Measurements from ENCODE around the gene BTBD2. TPM values are rescaled to one million over a fixed set of nuclear protein-coding genes. Genes with fewer than 3 reads are reported as not detected.
"Not testable (repeated sequence)": the region's sequence is repeated elsewhere in the genome, so short reads cannot be mapped to it uniquely, and the experiment has no call there.

The BTBD2 gene
- total RNA-seq, 2 donors from 2014 or later = 44.2 to 56.0 TPM

DNA sequence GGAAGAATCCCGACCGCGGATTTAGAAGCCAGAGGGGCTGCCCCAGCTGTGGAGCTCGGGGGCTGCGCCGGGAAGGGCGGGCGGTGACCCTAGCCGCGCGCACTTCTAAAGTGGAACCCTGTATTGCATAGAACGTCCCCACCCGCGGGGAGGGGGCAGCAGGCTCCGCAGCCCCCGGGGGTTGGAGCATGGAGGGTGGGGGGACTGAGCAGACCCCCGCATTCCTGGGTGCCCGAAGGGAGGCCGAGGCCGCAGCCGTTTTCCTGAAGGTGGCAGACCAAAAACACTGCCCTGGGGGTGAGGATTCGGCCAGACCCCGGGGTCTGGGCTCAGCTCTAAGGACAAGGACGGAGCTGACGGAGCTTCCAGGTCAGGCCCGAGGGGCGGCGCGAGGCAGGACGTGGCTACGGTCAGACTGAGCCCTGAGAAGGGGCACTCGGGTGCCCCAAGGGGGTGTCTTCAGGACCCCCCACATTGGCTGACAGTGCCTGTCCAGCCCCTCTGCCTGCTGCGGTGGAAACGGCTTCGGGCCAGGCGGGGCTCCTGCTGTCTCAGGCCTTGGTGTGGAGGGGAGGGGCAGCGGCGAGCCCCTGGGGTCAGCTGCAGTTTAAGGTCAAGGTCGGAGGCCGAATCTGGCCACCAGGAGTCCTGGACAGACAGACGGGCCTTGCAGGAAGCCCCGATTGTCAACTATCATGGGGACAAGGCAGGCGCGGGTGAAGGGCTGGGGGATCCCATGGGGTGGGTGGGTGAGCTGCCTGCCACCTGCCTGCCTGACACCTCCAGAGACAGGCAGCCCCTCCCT is 23.0 kb upstream of the BTBD2 start:
- H3K4me3 Mint-ChIP-seq = no peak overlapping the region
- H3K27me3 Mint-ChIP-seq = no peaks in the 10 kb centered on the region
- H3K9me3 Mint-ChIP-seq = no peaks in the 10 kb centered on the region
- H3K27ac Mint-ChIP-seq = no peak overlapping the region
- H3K4me1 Mint-ChIP-seq = peaks cover 4% of the 10 kb centered on the region
- peaks cover 46% of the 10 kb centered on the region for H3K36me3 Mint-ChIP-seq (ENCODE audit: low read depth)
- no peak for ATAC-seq (replicated peaks)

DNA sequence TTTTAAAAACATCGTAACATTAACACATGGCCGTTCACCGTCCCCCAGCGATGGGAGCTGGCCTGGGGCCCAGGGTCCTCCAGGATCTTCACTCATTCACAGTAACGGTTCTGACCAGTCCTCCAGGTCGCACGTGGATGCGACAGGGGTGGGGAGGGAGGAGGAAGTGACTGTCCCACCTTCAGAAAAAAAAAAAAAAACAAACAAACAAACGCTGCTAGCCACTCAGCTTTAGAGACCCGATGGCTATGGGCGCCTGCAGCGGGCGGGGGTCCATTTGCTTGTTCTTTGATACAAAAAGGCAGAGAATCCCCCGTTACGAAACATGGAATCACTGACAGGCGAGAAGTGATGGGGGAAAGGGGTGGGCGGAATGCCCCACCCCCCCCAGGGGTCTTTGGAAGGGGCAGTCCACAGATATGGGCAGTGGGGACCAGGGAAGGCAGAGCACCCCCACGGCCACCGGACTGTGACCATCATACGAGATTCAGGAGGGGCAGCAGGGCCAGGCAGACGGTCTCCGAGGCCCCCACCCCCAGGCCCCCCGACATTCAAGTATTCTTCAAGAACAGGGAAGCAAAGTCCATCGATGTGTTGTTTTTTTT is 22.2 kb upstream of the BTBD2 start:
- no peaks in the 10 kb centered on the region for H3K9me3 Mint-ChIP-seq
- no peak overlapping the region for H3K4me3 Mint-ChIP-seq
- peaks cover 39% of the 10 kb centered on the region for H3K36me3 Mint-ChIP-seq (ENCODE audit: low read depth)
- H3K27ac Mint-ChIP-seq = no peak overlapping the region
- no peak for ATAC-seq (replicated peaks)
- H3K27me3 Mint-ChIP-seq = no peaks in the 10 kb centered on the region
- peaks cover 9% of the 10 kb centered on the region for H3K4me1 Mint-ChIP-seq

DNA sequence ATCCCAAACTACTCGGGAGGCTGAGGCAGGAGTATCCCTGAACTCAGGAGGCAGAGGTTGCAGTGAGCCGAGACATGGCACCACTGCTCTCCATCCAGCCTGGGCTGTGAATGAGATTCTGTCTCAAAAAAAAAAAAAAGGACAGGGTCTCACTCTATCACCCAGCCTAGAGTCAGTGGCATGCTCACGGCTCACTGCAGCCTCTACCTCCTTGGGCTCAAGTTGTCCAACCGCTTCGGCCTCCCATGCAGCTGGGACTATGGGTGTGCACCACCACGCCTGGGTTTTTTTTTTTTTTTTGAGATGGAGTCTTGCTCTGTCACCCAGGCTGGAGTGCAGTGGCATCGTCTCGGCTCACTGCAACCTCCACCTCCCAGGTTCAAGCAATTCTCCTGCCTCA is 20.9 kb upstream of the BTBD2 start:
- ATAC-seq (replicated peaks) = no peak
- Mint-ChIP-seq H3K27ac (no peak overlapping the region), H3K4me3 (no peak overlapping the region), H3K36me3 (ENCODE audit: low read depth) (peaks cover 28% of the 10 kb centered on the region), H3K4me1 (peaks cover 17% of the 10 kb centered on the region), H3K27me3 (no peaks in the 10 kb centered on the region), H3K9me3 (no peaks in the 10 kb centered on the region)

DNA sequence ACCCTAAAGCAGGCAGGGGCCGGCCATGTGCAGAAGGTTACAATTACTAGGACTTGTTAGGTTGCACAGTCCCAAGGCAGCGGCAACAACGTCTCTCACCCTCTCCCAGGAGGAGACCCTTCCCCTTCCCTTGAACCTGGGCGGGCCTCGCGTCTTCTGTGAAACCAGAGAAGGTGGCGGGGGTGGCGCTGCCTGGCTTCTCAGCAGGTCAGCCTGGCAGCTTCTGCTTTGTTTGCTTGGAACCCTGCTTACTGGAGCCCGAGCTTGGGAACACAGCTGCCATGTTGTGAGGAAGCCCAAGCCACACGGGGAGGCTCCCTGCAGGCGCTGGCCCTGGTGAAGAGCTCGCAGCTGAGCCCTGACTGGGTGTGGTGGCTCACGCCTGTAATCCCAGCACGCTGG is 20.1 kb upstream of the BTBD2 start:
- no peak for ATAC-seq (replicated peaks)
- Mint-ChIP-seq H3K27ac (no peak overlapping the region), H3K9me3 (no peaks in the 10 kb centered on the region), H3K4me3 (no peak overlapping the region), H3K36me3 (ENCODE audit: low read depth) (peaks cover 20% of the 10 kb centered on the region), H3K27me3 (no peaks in the 10 kb centered on the region), H3K4me1 (peaks cover 17% of the 10 kb centered on the region)

DNA sequence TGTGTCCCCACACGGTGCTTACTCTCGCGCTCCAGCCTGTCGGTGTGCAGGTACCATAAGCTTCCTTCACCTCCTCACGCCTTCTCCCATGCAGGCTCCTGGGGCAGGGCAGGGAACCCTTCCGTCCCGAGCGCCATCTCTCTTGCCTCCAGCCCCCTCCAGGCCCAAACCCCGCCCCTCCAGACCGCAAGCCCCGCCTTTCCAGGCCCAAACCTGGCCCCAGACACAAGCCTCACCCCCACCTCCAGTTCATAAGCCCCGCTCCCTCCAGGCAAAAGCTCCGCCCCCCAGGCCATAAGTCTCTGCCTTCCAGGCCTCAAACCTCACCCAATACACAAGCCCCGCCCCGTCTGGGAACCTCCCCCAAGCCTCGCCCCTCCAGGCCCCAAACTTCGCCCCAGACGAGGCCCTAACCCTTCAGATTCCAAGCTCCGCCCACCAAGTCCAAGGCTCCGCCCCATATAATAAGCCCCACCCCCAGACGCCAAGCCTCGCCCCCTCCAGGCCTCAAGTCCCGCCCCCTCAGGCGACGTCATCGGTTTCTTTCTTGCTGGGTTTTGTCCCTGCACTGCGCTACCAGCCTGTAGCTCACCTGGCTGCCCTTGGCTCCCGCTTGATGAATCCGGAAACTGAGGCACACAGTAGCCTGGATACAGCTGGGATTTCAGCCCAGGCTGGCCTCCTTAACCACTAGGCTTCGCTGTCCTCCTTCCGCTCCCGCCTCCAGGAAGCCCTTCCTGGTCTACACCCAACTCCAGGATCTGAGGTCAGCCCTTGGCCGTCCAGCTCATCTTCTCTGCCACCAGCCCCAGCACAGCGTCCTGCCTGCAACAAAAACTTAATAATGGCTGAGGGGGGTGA is 19.4 kb upstream of the BTBD2 start:
- Mint-ChIP-seq H3K4me3 (no peak overlapping the region), H3K9me3 (no peaks in the 10 kb centered on the region), H3K27me3 (no peaks in the 10 kb centered on the region), H3K36me3 (ENCODE audit: low read depth) (peaks cover 15% of the 10 kb centered on the region), H3K27ac (no peak overlapping the region), H3K4me1 (peaks cover 17% of the 10 kb centered on the region)
- ATAC-seq (replicated peaks) = peak; percentile 25

DNA sequence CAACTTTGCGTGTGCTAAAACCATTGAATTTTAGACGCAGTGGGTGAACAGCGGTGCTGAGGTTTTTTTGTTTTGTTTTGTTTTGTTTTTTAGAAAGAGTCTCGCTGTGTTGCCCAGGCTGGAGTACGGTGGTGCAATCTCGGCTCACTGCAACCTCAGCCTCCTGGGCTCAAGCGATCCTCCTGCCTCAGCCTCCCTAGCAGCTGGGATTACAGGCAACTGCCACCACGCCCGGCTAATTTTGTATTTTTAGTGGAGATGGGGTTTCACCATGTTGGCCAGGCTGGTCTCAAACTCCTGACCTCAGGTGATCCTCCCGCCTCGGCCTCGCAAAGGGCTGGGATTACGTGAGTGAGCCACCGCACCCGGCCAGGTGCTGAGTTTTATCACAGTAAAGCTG is 18.7 kb upstream of the BTBD2 start:
- Mint-ChIP-seq H3K4me1 (peaks cover 17% of the 10 kb centered on the region), H3K36me3 (ENCODE audit: low read depth) (peaks cover 11% of the 10 kb centered on the region)
- H3K27me3 Mint-ChIP-seq; H3K27ac Mint-ChIP-seq; ATAC-seq (replicated peaks); H3K9me3 Mint-ChIP-seq; H3K4me3 Mint-ChIP-seq: not testable (repeated sequence)

DNA sequence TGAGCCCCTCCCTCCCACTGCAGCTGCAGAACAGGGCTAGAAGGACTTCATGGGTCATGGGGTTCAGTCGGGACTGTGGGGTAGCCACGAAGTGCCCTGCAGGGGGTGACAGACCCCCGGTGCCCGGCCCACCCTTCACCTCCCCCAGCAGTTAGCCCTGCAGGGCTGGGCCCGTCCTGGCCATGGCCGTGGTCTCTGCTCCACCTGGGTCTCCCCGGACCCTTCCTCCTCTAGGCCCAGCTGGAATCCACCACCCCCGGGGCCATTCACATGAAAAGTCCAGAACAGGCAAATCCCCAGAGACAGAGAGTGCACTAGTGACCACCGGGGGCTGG is 18.3 kb upstream of the BTBD2 start:
- Mint-ChIP-seq H3K9me3 (no peaks in the 10 kb centered on the region), H3K4me3 (no peak overlapping the region), H3K4me1 (peaks cover 17% of the 10 kb centered on the region), H3K36me3 (ENCODE audit: low read depth) (peaks cover 7% of the 10 kb centered on the region), H3K27ac (no peak overlapping the region), H3K27me3 (no peaks in the 10 kb centered on the region)
- ATAC-seq (replicated peaks) = no peak

DNA sequence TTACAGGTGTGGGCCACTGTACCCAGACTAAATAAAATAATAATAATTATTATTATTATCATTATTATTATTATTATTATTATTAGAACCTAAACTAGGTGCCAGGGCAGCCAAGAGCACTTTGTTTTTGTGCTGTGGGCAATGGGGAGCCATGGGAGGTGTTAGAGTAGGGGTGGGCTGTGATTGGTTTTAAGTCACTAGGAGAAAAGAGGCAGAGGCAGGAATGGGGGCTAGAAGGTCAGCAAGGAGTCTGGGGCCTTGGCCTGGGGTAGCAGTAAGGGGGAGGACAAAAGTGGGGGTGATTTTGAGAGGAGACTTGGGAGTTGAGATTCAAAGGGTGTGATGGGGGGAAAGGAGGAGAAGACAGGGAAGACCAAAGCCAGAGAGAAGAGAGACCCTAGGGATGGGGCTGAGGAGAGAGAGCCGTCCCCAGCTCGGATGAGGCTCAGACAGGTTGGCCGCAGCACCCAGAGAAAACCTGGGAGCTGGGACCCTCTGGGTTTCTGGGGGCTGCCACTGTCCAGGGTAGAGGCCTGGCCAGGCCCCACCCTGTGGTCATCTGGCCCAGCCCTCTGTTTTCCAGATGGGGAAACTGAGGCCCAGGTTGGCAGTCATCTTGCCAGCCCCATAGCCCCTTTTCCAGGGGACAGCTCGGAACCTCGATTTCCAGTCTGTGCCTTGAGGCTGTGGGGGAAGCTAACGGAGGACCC is 17.8 kb upstream of the BTBD2 start:
- no peak for ATAC-seq (replicated peaks)
- peak overlapping the region; percentile 81 for H3K4me3 Mint-ChIP-seq
- H3K4me1 Mint-ChIP-seq = peaks cover 17% of the 10 kb centered on the region
- peaks cover 7% of the 10 kb centered on the region for H3K36me3 Mint-ChIP-seq (ENCODE audit: low read depth)
- H3K27me3 Mint-ChIP-seq = no peaks in the 10 kb centered on the region
- H3K27ac Mint-ChIP-seq = peak overlapping the region; percentile 87
- no peaks in the 10 kb centered on the region for H3K9me3 Mint-ChIP-seq

DNA sequence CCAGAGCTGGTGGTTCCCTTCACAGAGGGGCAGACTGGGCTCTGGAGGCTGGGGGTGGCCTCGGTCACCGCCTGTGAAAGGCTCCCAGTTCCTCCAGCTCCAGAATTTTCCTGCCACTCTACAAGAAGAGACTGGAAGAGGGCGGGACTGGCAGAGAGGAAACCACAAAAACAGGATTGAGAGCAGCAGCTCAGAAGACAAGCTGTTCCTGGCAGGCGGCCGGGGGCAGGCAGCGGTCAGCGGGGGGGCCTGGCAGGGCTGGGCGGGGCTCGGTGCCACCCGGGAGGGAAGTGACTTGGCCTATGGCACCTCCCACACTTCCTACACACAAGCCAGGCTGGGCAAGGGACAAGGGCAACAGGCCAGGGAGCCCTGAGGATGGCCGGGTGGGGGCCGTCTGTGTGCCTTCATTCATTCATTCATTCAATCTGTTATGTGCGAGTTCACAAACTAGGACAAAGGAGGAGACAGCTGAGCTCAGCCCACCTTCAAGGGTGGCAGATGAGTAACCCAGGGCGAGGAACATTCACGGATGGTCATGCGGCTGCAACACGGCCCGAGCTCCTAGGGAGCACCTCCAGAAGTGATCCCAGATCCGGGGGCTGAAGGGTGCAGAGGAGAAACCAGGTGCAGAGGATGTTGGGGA is 16.9 kb upstream of the BTBD2 start:
- Mint-ChIP-seq H3K36me3 (ENCODE audit: low read depth) (no peaks in the 10 kb centered on the region), H3K27ac (peak overlapping the region; percentile 87), H3K9me3 (no peaks in the 10 kb centered on the region), H3K4me3 (peak overlapping the region; percentile 81), H3K4me1 (peaks cover 17% of the 10 kb centered on the region), H3K27me3 (no peaks in the 10 kb centered on the region)
- ATAC-seq (replicated peaks) = peak; percentile 83

DNA sequence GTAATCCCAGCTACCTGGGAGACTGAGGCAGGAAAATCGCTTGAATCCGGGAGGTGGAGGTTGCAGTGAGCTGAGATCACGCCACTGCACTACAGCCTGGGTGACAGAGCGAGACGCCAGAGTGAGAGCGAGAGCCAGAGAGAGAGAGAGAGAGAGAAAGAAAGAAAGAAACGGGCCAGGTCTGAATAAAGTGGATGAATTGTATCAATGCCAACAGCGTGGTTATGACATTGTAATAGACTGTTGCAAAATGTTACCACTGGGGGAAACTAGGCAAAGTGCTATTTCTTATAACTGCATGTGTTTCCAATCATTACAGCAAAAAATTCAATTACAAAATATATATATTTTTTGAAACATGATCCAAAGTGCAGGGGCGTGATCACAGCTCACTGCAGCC is 11.8 kb upstream of the BTBD2 start:
- H3K9me3 Mint-ChIP-seq = no peaks in the 10 kb centered on the region
- H3K36me3 Mint-ChIP-seq (ENCODE audit: low read depth) = no peaks in the 10 kb centered on the region
- H3K4me3 Mint-ChIP-seq = no peak overlapping the region
- H3K27me3 Mint-ChIP-seq = no peaks in the 10 kb centered on the region
- H3K27ac Mint-ChIP-seq = no peak overlapping the region
- ATAC-seq (replicated peaks) = no peak
- peaks cover 4% of the 10 kb centered on the region for H3K4me1 Mint-ChIP-seq

DNA sequence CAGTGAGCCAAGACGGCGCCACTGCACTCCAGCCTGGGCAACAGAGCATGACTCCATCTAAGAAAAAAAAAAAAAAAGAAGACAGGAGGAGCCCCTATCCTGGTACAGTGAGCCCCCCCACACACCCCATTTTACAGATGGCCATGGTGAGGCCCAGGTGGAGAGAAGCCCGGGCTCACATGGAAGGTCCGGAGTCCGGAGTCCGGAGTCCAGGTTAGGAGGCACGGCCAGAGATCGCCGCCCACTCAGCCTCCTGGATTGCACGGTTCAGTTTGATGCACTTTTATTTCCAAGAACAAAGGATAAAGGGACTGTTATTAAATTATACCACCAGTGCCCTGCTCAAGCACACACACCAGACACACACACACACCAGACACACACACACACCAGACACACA is 11.3 kb upstream of the BTBD2 start:
- ATAC-seq (replicated peaks) = no peak
- Mint-ChIP-seq H3K9me3 (no peaks in the 10 kb centered on the region), H3K36me3 (ENCODE audit: low read depth) (no peaks in the 10 kb centered on the region), H3K4me1 (no peaks in the 10 kb centered on the region), H3K4me3 (no peak overlapping the region), H3K27me3 (no peaks in the 10 kb centered on the region), H3K27ac (no peak overlapping the region)

DNA sequence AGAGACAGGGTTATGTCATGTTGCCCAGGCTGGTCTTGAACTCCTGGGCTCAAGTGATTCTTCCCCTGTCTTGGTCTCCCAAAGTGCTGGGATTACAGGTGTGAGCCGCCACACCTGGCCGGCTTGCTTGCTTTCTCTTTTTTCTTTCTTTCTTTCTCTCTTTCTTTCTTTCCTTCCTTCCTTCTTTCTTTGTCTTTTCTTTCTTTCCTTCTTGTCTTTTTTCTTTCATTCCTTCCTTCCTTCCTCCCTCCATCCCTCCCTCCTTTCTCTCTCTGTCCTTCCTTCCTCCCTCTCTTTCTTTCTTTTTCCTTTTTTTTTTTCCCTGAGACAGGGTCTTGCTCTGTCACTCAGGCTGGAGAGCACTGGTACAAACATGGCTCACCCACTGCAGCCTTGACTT is 6.8 kb upstream of the BTBD2 start:
- H3K27ac Mint-ChIP-seq = no peak overlapping the region
- no peaks in the 10 kb centered on the region for H3K36me3 Mint-ChIP-seq (ENCODE audit: low read depth)
- H3K4me3 Mint-ChIP-seq = no peak overlapping the region
- no peaks in the 10 kb centered on the region for H3K9me3 Mint-ChIP-seq
- ATAC-seq (replicated peaks) = no peak
- no peaks in the 10 kb centered on the region for H3K27me3 Mint-ChIP-seq
- peaks cover 4% of the 10 kb centered on the region for H3K4me1 Mint-ChIP-seq

DNA sequence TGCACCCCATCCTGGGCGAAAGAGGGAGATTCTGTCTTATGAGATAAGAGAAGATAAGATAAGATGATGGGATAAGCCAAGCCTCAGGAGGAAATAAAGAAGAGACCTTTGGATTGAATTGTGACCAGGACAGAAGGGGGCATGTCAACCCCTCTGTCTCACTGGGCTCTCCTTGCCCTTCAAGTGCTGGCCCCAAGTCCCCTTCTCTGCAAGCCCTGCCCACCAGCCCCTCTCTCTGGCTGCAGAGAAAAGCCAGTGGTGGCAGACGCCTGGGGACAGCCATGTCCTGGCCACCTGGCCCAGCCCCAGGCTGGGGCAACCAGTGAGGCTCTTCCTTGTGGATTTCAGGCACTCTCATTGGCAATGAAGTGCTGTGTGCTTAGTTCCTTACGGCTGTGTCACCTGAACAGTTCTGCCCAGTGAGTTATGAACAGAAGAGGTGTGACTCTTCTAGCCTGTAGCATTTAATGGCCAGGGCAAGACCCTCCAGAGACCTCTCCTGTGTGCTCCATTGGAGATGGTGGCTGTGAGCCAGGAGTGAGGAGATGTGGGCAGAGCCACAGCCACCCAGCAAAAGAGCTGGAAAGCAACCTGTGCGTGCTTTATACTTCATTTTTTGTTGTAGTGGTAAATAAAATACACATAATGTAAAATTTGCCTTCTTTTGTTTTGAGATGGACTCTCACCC is 6.1 kb upstream of the BTBD2 start:
- H3K27ac Mint-ChIP-seq = no peak overlapping the region
- H3K36me3 Mint-ChIP-seq (ENCODE audit: low read depth) = no peaks in the 10 kb centered on the region
- H3K9me3 Mint-ChIP-seq = no peaks in the 10 kb centered on the region
- peaks cover 4% of the 10 kb centered on the region for H3K4me1 Mint-ChIP-seq
- H3K27me3 Mint-ChIP-seq = no peaks in the 10 kb centered on the region
- no peak overlapping the region for H3K4me3 Mint-ChIP-seq
- no peak for ATAC-seq (replicated peaks)

All from activated T-helper 17 cell treated with anti-CD3 and anti-CD28 coated beads, Interleukin-2, amount 50 U/mL, for 72 hours (primary cell).